HFF-Myc (cell line): ENCODE data around the gene RGS6.

Experiments used
- DNase-seq: peaks from one replicate; pipeline ENCODE4 v3.0.0-alpha.2; 2011; ENCODE audit warnings: low read depth; ENCODE audit errors: extremely low read depth
- H3K4me3 ChIP-seq: replicated peaks from 2 replicates; pipeline ENCODE4 v1.5.1; 2011; ENCODE audit warnings: low read depth, mild to moderate bottlenecking, control low read depth, low read length
- CTCF ChIP-seq: IDR thresholded peaks from 2 replicates; pipeline ENCODE4 v1.5.1; 2012; ENCODE audit warnings: mild to moderate bottlenecking, low read depth, low read length, control low read depth; ENCODE audit errors: missing control alignments

RGS6 gene

DNA sequence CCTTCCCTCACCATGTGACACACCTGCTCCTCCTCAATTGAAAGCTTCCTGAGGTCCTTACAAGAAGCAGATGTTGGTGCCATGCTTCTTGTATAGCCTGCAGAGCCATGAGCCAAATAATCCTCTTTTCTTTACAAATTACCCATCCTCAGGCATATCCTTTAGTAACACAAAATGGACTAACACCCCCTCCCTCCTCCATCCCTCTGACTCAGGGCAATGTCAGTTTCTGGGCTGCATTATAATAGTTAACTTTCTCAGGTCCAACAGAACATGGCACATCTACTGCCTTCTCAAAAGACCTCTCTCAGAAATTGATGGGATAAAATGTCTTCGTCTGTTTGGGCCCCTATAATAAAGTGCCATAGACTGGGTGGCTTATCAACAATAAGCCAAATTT, 674.6 kb downstream of the RGS6 start:
- TF ChIP-seq CTCF = no peak
- H3K4me3 ChIP-seq = no peak overlapping the region
- no peak for DNase-seq

DNA sequence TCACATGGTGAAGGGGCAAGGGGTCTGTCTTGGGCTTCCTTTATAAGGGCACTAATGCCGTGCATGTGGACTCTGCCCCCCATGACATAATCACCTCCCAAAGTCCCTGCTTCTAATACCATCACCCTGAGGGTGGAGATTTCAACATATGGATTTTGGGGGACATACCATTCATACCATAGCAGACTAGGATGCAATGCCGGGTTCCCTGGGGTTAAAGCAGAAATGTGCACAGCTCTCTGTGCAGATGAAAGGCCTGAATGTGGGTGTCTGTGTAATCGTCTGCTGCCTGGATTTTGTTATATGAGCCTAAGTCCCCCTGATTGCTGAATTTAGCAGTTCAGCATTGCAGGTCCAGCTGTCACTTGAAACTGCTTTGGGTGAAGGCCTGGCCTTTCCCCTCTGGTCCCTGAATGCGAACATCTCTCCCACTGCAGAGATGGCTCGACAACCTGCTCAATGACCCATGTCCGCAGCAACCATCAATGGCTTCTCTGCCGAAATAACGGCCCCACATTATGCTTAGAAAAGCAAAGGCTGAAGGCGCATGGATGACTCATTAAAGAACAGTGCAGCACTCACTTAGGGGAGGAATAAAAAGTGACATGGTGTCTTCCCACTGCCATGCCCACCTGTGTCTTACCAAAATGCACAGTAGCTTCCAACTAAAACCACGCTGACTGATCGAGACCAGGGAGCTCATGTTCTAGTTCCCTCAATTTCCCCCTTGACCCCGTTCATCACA, 675.3 kb downstream of the RGS6 start:
- TF ChIP-seq CTCF = no peak
- no peak for DNase-seq
- H3K4me3 ChIP-seq = no peak overlapping the region

DNA sequence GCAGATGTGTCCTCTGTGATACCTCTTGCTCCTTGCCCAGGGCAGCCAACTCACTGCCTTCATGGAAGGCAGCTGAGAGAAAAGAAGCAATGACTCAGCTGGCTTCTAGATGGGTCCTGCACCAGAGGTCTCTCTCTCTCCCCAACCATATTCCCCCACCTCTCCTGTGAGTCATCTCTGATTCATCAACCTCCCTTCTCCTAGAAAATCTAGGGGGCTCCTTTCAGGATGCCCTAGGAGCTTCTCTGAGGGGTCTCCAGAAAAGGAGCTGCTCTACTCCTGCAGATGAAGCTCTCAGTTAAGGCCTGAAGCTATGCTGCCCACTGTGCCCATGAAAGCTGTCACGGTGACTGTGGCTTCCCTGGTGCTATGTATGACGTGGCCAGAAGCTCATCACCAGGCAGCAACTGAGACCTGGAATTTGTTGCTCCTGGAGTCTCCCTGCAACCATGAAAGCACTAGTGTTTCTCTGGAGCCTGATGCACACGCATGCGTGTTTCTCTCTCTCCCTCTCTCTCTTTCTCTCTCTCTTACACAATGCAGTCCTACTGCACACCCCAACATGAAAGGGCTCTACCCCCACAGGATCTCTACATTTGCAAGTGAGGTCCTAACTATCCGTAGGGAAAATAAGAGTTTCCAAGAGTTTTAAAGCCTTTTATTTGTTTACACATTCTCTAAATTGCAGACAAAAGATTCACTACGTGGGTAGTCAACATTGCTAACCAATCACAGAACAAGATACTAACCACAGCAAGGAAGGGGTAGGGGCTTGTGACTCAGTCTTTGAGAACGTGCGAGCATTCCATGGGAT, 676.4 kb downstream of the RGS6 start:
- DNase-seq = peak; percentile 72
- H3K4me3 ChIP-seq = no peak overlapping the region
- TF ChIP-seq CTCF = no peak

- H3K4me3 ChIP-seq = no peak overlapping the region
- no peak for DNase-seq
- TF ChIP-seq CTCF = no peak
These were observed 677.1 kb downstream of the RGS6 start for GRCh38 chr14:72609205-72609916.

DNA sequence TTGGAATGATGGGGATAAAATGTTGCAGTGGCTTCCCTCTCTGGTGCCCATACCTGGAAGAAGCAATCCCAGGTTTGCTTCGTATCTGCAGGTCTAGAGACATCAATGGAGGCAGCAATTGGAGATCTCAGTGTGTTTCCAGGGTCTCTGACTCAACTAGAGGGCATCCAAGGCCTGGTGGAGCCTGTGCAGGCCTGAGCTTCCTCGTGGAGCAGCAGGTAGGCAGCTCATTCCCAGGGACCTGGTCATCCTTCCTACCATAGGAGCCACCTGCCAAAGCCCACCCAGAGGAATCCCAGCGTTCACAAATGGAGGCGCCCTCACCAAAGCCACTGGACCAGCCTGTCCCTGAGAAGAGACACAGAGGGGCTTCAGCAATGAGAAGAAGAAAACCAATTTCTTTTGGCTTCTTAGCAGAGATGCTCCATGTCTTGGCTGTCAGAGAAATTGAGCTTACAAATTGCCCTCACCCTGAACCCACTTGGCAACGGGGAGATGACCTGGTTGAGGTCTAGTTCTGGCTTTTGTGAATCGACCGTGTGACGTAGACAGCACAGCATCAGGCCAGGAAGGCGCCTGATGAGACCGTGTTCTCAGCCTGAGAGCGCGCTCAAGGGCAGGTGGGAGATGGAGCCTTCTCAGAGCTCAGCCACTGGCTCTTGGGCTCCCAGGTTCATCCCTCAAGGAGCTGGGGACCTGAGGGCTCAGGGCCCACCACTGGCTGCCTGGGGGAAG, 678.0 kb downstream of the RGS6 start:
- no peak overlapping the region for H3K4me3 ChIP-seq
- TF ChIP-seq CTCF = no peak
- DNase-seq = no peak

DNA sequence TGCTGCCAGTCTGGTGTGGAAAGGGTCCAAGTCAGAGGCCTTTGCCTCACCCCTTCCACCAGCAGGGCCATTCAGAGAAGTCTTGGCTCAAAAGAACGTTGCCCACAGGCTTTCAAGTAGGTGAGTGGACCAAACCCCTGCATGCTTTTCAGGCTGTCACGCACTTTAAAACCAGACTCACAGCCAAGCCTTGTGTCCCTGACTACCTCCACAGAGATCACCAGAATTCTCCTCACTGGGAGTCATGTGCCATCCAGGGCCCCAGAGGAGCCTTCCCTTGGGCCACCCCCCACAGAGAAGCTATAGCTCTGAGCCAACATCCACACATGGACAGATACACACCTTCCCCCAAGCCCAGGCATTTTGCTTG, 678.6 kb downstream of the RGS6 start:
- DNase-seq = no peak
- H3K4me3 ChIP-seq = no peak overlapping the region
- no peak for TF ChIP-seq CTCF
